ENCODE measurements around the gene PACSIN2.
"Not testable (repeated sequence)": the region's sequence is repeated elsewhere in the genome, so short reads cannot be mapped to it uniquely, and the experiment has no call there.

The PACSIN2 gene

DNA sequence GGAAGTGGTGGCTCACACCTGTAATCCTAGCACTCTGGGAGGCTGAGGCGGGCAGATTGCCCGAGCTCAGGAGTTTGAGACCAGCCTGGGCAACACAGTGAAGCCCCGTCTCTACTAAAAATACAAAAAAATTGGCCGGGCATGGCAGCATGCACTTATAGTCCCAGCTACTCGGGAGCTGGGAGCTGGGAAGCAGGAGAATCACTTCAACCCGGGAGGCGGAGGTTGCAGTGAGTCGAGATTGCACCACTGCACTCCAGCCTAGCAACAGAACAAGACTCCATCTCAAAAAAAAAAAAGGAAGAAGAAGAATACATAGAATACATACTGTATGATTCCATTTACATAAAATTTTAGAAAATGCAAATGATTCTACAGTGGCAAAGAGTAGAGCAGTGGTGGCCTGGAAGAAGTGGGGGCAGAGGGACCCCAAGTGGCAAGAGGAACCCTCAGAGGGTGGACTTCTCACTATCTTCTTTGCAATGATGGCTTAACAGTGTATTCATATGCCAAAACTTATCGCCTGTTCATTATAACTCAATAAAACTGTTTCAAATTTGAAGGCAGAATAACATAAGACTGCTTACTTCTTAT, 22.0 kb downstream of the PACSIN2 start:
- DNase-seq (ENCODE audit: low spot score): no peak
- FAIRE-seq: no peak

DNA sequence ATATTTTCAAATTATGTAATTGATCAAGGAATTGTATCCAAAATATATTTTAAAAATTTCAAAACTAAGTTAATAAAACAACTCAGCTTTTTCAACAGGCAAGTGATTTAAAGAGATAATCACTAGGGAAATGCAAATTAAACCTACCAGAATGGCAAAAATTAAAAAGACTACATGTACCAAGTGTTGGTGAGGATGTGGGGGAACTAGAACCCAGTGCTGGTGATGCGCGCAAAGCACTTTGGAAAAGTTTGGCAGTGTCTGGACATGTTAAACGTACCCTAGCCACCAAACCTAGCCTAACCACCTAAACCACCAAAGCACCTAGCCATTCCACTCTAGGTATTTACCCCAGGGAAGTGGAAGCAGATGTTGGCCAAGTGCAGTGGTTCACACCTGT, 22.9 kb downstream of the PACSIN2 start:
- FAIRE-seq (peak; percentile 42), DNase-seq (ENCODE audit: low spot score) (no peak)

DNA sequence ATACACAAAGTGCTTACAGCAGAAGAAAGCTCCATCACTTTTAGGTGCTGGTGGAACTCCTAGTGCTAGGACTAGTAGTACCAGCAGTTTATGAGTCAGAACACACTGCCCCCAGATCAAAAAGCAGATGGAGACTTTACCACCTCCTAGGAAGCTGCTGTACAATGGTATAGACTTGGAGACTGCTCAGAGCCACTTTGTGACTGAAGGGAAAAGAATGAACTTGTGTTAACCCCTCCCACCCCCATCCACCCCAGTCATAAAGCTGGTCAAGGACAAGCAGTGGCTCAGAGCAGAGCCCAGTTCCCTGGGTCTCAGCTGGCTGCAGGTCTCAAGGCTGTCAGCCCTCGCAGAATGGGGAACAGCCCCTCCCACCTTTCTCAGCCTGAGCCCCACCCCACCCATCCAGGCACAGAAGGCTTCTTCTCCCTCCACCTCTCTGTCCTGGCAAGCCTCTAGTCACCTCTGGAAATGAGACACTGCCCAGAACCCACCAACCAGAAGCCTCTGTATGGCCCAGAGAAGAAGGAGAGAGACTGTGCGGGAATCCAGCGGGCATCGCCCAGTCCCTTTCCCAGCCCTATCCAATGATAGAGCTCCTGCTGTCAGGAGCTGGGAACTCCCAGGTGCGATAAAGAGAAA, 23.8 kb downstream of the PACSIN2 start:
- no peak for DNase-seq (ENCODE audit: low spot score)
- FAIRE-seq: no peak

- FAIRE-seq: no peak
- peak; percentile 53 for DNase-seq (ENCODE audit: low spot score)
Observed at GRCh38 chr22:42990131-42990838, 24.7 kb downstream of the PACSIN2 start.

DNA sequence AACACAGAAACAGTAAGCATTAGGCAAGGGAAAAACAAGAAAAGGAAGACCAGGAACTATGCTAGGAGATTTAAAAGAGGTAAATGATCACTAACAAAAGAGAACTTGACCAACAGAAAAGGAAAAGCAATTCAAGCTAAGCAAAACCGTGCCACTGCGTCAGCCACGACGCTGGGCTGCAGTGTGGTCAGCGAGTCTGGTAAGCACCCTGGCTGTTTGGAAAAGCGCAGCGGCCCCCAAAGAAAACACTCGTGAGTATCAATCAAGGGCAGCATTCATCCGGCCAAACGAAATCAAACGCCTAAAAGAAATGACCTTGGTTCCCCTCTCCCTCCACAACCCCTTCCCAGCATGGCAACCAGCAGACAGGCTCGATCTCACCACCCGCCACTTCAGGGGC, 28.8 kb downstream of the PACSIN2 start:
- DNase-seq (ENCODE audit: low spot score): no peak
- no peak for FAIRE-seq

GRCh38 chr22:42985531-42985905, 29.4 kb downstream of the PACSIN2 start:
- no peak for DNase-seq (ENCODE audit: low spot score)
- no peak for FAIRE-seq

GRCh38 chr22:42984814-42985530, 30.0 kb downstream of the PACSIN2 start:
- DNase-seq (ENCODE audit: low spot score) (no peak), FAIRE-seq (no peak)

GRCh38 chr22:42984397-42984796, 30.6 kb downstream of the PACSIN2 start:
- DNase-seq (ENCODE audit: low spot score) (no peak), FAIRE-seq (no peak)

DNA sequence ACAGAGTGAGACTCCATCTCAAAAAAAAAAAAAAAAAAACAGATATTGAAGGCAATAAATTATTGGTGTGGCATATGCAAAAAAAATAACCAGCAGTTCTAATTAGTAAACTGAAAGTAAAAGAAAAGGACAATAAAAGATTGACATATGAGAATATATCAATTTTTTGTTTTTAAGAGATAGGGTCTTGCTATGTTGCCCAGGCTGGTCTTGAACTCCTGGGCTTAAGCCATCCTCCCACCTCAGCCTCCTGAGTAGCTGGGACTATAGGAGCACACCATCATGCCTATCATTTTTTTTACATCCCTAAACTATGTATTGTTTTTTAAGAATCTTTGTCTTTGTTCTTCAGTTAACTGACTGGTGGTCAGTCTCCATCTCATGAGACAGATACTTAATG, 31.5 kb downstream of the PACSIN2 start:
- DNase-seq (ENCODE audit: low spot score) (no peak), FAIRE-seq (no peak)

GRCh38 chr22:42979606-42980005, 35.3 kb downstream of the PACSIN2 start:
- DNase-seq (ENCODE audit: low spot score) (no peak), FAIRE-seq (no peak)

DNA sequence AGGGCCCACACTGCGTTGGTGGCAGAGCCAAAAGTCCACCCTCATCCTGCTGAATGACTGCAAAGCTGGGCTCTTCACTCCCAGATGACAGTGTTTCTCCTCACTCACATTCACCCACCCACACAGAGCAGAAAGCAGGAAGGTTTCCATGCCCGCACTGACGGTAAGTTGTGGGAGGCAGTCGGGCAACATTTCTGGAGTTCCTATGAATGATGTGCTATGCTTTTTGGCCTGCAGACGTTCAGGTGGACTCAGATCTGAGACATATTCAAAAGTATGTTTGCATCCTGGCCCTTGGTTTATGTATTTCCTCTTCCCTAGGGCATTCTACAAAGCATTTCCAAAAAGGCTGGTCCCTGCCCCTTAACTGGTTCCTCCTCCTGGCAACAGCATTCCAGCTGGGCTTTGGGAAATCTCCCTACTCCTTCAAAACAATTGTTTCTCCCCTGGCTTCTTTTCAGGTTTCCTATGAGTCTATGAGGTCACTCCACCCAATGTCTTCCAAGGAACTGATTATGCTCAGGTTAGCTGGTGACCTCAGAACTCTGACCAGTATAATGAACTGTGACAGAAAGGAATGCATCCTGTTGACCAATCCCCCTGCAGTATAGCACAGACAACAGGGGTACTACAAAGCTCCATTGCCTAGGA, 36.4 kb downstream of the PACSIN2 start:
- DNase-seq (ENCODE audit: low spot score): no peak
- no peak for FAIRE-seq

- no peak for DNase-seq (ENCODE audit: low spot score)
- FAIRE-seq: no peak
Observed at GRCh38 chr22:42977569-42977968, 37.4 kb downstream of the PACSIN2 start.

DNA sequence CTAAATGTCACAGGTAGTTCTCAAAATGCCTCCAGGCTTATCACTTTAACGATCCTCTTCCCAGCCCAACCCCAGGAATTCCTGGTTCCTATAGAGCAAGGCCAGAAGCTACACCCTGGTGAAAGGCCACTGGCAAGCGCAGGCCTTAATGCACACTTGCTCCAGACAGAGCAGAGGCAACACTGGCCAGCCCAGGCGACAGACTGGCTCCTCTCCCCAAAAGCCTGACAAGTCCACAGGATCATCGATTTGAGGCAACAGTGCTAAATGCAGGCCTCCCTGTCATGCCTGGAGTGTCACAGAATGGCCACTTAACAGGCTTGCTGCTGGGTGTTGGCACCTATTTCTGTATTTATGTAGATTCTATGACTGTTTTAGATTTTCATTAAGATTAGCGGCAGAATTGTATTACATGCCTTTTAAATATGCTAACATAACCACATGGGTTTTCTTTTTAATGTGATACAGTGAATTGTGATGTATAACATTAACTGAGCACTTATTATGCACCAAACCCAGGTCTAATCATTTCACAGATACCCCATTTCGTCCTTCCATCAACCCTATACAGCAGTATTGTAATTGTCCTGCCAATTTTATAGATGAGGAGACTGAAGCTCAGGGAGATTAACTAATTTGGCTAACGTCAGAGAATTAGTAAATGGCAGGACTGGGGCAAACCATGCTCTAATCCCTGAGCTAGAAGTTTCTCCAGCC, 38.6 kb downstream of the PACSIN2 start:
- DNase-seq (ENCODE audit: low spot score) (no peak), FAIRE-seq (no peak)

GRCh38 chr22:42974223-42974622, 40.7 kb downstream of the PACSIN2 start:
- DNase-seq (ENCODE audit: low spot score): no peak
- FAIRE-seq: no peak

GRCh38 chr22:42973536-42973881, 41.4 kb downstream of the PACSIN2 start:
- FAIRE-seq: no peak
- no peak for DNase-seq (ENCODE audit: low spot score)

DNA sequence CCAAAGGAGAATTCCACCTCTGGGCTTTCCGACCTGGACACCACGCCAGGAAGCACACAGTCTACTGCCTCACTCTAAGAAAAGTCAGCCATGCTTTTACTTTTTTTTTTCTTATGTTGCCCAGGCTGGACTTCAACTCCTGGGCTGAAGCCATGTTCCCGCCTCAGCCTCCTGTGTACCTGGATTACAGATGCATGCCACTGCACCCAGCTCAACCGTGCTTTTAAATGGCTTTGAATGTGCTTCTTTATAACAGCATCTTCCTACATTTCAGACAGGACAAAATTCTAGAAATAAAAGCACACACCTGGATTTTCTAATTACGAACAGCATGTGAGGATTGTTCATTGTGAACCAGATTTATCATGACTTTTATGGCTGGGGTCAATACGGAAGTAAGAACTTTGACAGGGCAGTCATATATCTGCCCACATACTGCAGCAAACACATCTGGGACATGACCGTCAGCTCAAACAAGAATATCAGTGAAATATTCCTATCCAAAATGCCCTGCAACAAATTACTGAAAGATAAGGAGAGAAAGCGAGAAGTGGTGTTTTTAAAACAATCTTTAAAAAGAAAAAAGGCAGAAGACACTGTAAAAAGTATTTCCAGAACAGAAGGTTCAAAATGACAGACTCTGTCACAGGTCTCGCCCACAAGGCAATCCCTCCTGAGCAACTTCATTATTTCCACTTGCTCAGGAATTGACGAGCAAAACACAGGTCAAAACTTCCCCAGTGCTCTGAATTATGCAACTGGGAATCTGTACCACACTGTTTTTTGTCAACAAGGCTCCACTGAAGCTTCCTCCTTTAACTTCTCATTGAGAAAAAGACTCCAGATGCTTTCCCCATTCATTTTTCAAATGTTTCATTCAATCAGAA, 42.1 kb downstream of the PACSIN2 start:
- FAIRE-seq (no peak), DNase-seq (ENCODE audit: low spot score) (no peak)

GRCh38 chr22:42971473-42971860, 43.5 kb downstream of the PACSIN2 start:
- DNase-seq (ENCODE audit: low spot score); FAIRE-seq: not testable (repeated sequence)

- FAIRE-seq: no peak
- peak; percentile 59 for DNase-seq (ENCODE audit: low spot score)
Observed at GRCh38 chr22:42970029-42970428, 44.9 kb downstream of the PACSIN2 start.

DNA sequence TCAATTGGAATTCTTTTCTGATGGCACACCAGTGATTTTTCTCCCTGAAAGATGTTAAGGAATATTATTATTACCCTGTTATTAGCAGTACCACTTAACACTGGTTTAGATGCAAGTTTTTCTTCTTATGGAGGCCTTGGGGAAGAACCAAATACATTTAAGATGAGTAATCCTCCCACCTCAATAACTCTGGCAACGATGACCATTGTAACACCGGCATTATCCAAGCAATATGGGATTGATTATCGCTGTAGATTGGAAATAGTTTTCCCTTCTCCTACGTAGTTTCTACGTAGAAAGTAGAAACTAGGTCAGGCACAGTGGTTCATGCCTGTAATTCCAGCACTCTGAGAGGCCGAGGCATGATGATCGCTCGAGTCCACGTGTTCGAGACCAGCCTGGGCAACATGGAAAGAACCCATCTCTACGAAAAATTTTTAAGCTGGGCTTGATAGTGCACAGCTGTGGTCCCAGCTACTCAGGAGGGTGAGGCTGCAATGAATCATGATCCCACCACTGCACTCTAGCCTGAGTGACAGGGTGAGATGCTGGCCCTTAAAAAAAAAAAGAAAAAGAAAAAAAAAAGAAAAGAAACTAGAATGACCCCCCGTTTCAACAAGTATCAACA, 45.5 kb downstream of the PACSIN2 start:
- DNase-seq (ENCODE audit: low spot score): no peak
- no peak for FAIRE-seq

GRCh38 chr22:42967933-42968332, 47.0 kb downstream of the PACSIN2 start:
- FAIRE-seq: no peak
- DNase-seq (ENCODE audit: low spot score): no peak
